Left colon (tissue), 2 donors: ENCODE results near the gene RPA1. TPM values are rescaled to one million over a fixed set of nuclear protein-coding genes. Genes with fewer than 3 reads are reported as not detected.
A peak's percentile ranks its signal among the peaks of the same experiment; 100 is the strongest.
"Not testable (repeated sequence)": the region's sequence is repeated elsewhere in the genome, so short reads cannot be mapped to it uniquely, and the experiment has no call there.

ENCODE experiments used
- ATAC-seq: fragments of 200-7000 bp; cut with Tn5 transposase; one replicate; pipeline ENCODE4 v1.9.1; 2020; ENCODE audit warnings: mild to moderate bottlenecking, moderate library complexity
- DNase-seq, 2 donors: peaks; one replicate each; pipeline ENCODE4 v3.0.0-alpha.2; 2020
- intact Hi-C, 2 donors: fragments of 100-400 bp; cut with DNase I in 1 of 2; cut with micrococcal nuclease in 1 of 2; formaldehyde crosslinking; loops; one replicate each; pipeline versions ENCODE4 v1.11.2 to v1.14.0; 2022; cut with DNase I, micrococcal nuclease
- total RNA-seq, 2 donors: library from RNA; stranded (reverse); fragmentation: NEBNext Ultra II Directional; extraction: Animal tissue kit (Norgen Biotek cat#: 25700); gene quantifications; one replicate each; pipeline ENCODE4 v1.2.1, GENCODE V29; 2021
- donor health status: DM: no; HTN: no; CAD: no.
- donor health status: DM: yes; HTN: yes; CAD: no.

Gene RPA1
- total RNA-seq, 2 donors from 2014 or later: 57.2 to 69.6 TPM

GRCh38 chr17:1870592-1870991 lies 40.8 kb downstream of the RPA1 start:
- intact Hi-C loops: no loop called here
- DNase-seq (no peak), ATAC-seq (no peak)

DNA sequence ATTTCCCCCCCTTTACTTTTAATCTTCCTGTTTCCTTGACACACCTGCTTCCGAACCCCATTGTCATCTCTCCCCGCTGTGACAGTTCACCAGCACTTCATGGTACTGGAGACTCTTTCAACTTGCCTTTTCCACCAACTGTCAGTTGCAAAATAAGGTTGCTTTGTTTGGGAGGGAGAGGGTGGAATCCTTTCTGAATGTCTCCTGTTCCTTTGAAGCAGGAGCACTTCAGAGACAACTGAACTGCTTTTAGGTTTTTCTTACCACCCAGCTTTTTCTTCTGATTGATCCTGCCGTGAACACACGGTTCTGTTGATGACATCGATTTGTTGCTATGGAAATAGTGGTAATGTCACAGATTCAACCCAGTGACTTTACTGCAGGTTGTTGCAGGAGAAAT lies 42.0 kb downstream of the RPA1 start:
- ATAC-seq: no peak
- intact Hi-C loops: no loop called here
- DNase-seq: no peak

- no peak for ATAC-seq
- intact Hi-C loops: no loop called here
- no peak for DNase-seq
Measured at GRCh38 chr17:1872254-1872653, 42.4 kb downstream of the RPA1 start.

GRCh38 chr17:1872976-1873375 lies 43.2 kb downstream of the RPA1 start:
- no peak for ATAC-seq
- intact Hi-C loops: no loop called here
- no peak for DNase-seq

DNA sequence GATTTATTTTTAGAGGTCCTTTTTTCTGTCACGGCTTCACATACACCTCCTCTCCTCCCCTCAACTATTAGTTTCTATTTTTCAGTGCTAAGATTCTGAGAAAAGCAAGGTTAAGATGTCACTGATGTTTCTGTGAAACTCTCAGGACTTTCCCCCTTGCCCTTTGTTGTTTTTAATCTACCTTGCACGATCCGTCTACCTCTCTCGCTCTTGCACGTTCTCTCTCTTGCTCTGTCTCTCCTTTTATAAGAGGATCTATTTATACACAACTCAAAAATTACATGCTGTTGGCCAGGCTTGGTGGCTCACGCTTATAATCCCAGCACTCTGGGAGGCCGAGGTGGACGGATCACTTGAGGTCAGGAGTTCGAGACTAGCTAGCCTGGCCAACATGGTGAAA lies 43.6 kb downstream of the RPA1 start:
- no peak for DNase-seq
- ATAC-seq: no peak
- intact Hi-C loops: no loop called here

DNA sequence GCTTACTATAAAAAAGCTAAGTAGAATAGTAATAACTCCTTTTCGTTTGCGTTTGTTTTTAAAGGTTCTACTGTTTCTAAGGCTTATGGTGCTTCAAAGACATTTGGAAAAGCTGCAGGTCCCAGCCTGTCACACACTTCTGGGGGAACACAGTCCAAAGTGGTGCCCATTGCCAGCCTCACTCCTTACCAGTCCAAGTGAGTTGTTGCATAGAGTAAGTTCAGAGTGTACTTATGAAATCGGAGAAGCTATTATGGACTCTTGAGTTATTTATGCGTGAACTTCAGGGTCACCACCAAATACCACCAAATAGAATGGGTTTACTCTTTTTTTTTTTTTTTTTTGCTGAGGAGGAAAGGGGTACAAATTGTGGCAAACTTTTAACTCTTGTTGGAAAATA lies 45.8 kb downstream of the RPA1 start:
- DNase-seq (no peak), ATAC-seq (no peak)
- intact Hi-C loops: no loop called here

DNA sequence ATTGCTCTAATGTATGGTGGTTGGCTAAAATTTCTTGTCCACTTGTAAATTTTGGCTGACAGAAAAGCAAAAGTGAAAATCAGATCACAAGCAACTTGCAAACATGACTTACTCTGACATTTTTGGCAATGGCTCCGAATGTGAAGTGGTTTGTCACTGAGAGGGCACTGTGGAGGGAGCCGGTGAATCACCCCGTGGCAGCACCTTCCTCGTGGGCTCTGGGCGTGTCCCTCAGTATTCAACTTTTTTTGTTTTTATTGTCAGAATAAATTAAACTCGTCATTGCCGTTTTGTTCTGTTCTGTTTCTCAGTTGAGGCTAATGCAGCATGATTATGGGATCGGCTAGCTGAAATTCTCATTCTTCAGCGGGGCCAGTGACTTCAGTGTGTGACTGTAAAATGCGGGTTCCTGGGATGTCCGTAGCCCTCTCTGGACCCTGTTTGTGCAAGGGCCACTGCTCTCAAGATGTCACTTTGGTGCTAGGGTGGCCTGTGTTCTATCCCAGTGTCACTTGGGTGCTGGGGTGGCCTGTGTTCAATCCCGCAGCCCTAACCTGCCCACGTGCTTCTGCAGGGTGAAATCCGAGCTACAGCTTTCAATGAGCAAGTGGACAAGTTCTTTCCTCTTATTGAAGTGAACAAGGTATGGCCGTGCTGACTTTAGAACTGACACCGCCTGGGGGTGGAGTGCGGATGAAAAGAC lies 48.8 kb downstream of the RPA1 start:
- intact Hi-C loops: no loop called here
- ATAC-seq (no peak), DNase-seq (no peak)

- DNase-seq: no peak
- ATAC-seq: no peak
- intact Hi-C loops: no loop called here
Measured at GRCh38 chr17:1880851-1881630, 51.2 kb downstream of the RPA1 start.

GRCh38 chr17:1882836-1883235 lies 53.0 kb downstream of the RPA1 start:
- ATAC-seq: peak; percentile 51
- intact Hi-C loops: no loop called here
- DNase-seq: peak in 1 of 2 donors; percentile 27

- ATAC-seq (no peak), DNase-seq (no peak)
- intact Hi-C loops: no loop called here
Measured at GRCh38 chr17:1883536-1883935, 53.7 kb downstream of the RPA1 start.

DNA sequence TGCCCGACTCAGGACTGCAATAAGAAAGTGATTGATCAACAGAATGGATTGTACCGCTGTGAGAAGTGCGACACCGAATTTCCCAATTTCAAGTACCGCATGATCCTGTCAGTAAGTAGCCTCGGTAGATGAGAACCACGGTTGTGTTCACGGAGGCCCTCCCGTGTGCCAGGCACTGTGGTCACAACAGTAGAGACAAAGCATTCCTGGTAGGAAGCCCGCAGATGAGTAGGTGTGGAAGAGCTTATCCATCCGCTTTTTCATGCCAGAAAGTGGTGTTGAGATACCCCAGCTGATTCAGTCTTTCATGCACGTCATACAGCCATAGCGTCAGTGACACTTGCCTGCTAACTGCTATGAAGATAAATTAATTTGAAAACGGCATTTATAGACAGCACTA lies 58.9 kb downstream of the RPA1 start:
- intact Hi-C loops: no loop called here
- ATAC-seq: no peak

DNA sequence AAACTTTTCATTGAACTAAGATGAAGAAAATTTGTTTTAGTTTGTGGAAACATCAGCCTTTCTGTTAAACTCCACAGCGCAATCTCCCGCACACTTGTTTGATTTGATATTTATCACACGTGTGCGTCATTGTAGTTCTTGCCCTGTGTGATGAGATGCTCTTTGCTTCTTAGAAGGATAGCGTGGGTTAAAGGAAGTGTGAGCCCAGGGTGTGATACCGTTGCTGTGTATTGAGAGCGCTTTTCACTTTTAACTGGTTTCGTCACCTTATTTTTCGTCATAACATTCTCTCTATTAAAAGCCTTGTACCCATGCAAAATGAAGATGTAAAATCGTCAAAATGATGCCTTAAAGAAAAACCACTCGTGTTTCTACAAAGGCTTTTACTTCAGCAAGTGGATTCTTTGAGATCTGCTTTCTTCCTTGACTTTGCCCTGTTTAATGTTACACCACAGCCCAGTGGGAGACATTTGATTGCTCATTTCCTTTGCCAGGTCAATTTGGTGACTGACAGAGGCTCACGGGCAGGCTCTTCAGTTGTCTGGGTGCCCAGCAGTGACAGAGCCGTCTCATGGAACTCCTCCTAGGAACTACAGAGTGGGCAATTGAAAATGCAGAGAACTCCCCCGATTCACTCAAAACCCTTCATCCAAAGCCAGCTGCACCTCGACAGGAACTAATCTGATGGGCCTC lies 61.1 kb downstream of the RPA1 start:
- no peak for ATAC-seq
- intact Hi-C loops: no loop called here
- no peak for DNase-seq

More for the DNA sequence above, 58.9 kb downstream of the RPA1 start:
- no peak for DNase-seq

GRCh38 chr17:1894753-1895339 lies 65.0 kb downstream of the RPA1 start:
- DNase-seq (no peak), ATAC-seq (no peak)
- intact Hi-C loops: no loop called here

- DNase-seq, ATAC-seq, intact Hi-C loops: not testable (repeated sequence)
Measured at GRCh38 chr17:1895479-1895878, 65.7 kb downstream of the RPA1 start.

- DNase-seq: no peak
- intact Hi-C loops: no loop called here
- ATAC-seq: no peak
Measured at GRCh38 chr17:1896243-1897104, 66.7 kb downstream of the RPA1 start.

GRCh38 chr17:1897105-1897656 lies 67.4 kb downstream of the RPA1 start:
- ATAC-seq (no peak), DNase-seq (no peak)
- intact Hi-C loops: no loop called here

GRCh38 chr17:1898332-1898731 lies 68.5 kb downstream of the RPA1 start:
- intact Hi-C loops: no loop called here
- ATAC-seq: no peak
- DNase-seq: no peak

DNA sequence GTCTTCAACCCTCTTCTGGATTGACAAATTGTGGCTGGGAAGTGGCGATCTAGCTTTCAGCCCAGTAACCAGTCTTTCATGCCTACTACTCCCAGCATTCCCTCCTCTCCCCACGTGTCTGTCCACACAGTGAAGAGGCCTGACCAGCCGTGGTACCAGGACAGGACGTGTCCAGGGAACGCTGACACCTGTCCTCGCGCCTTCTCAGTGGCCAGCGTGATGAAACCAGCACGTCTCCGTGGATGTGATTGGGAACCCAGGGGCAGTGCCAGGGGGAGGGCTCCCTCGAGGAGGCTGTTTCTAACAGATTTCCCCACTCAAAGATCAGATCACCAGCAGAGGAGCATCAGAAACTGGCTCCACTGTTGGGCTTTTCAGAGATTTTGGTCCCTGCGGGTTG lies 69.1 kb downstream of the RPA1 start:
- DNase-seq (no peak), ATAC-seq (no peak)
- intact Hi-C loops: no loop called here
